Body of pancreas (tissue), 4 donors: Measurements from ENCODE around the gene WDR53.

Source experiments
- CTCF ChIP-seq, 7 experiments: fragments of 450-650 bp in 4 of 7; fragments of 200-600 bp in 3 of 7; sonication (generic) in 3 of 7; IDR thresholded peaks; one replicate each; pipeline ENCODE4 v1.5.1; 2016 to 2019; ENCODE audit warnings: antibody characterized with exemption in 7 of 7
- POLR2A ChIP-seq, 3 donors: fragments of 450-650 bp; IDR thresholded peaks; one replicate each; pipeline ENCODE4 v1.6.1; 2016; ENCODE audit warnings: antibody characterized with exemption in 3 of 3, mild to moderate bottlenecking in 2 of 3

DNA sequence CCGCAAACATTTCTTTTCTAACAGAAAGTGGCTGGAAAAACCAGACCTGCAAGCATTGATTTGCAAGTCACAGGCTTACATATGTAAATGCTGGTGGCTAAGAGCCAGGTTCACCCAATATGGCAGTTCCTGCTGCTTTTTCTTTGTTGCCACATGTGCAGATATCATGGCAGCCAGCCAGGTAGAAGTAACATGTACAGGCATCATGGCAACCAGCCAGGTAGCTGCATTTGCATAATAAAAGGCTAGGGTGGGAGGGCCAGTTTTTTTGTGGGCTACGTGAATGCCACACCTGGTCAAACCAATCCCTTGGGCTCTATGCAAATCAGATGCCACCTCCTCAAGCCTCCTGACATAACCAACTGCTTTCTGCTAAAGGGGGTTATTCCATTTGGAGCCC is 50.4 kb downstream of the WDR53 start:
- TF ChIP-seq CTCF (IDR thresholded peaks at IDR 0.05) (no peak), POLR2A (IDR thresholded peaks at IDR 0.05) (no peak)
